A673 (cell line): ENCODE measurements around the gene VWF.

Experiments used
- CTCF ChIP-seq: fragments of 300-800, 200-600 bp; sonication (generic); conservative IDR thresholded peaks from 2 replicates; pipeline ENCODE4 v1.5.1; 2017; ENCODE audit warnings: low read depth, mild to moderate bottlenecking, antibody characterized with exemption, low read length, moderate library complexity, mixed read lengths
- EZH2 ChIP-seq: fragments of 200-600 bp; sonication (generic); IDR thresholded peaks from 2 replicates; pipeline ENCODE4 v1.6.1; 2017; ENCODE audit warnings: borderline replicate concordance, low read depth, mild to moderate bottlenecking, mixed read lengths, antibody characterized with exemption, low read length; ENCODE audit not compliant: poor library complexity, severe bottlenecking

GRCh38 chr12:6026998-6027397 lies 97.5 kb downstream of the VWF start:
- no peak for TF ChIP-seq CTCF
- no peak for TF ChIP-seq EZH2
